Measurements from ENCODE around the gene CUL3. TPM values are rescaled to one million over a fixed set of nuclear protein-coding genes. Genes with fewer than 3 reads are reported as not detected.

Gene CUL3
- total RNA-seq, 2 experiments from 2014 or later: 50.6 to 155 TPM

- Histone ChIP-seq H3K9me2 (ENCODE audit: insufficient read depth, low read length) (no peaks in the 10 kb centered on the region), H3K9me3 (ENCODE audit: low read length) (peaks cover 11% of the 10 kb centered on the region; the same call in 1 of the 2 replicates), H2AFZ (ENCODE audit: low read length) (no peak overlapping the region), H3K79me2 (ENCODE audit: insufficient read depth, low read depth, low read length) (peaks cover 99% of the 10 kb centered on the region), H3K36me3 (ENCODE audit: insufficient read depth, low read length) (peaks cover 89% of the 10 kb centered on the region), H3K4me1 (ENCODE audit: insufficient read depth, low read length, poor library complexity, severe bottlenecking) (no peaks in the 10 kb centered on the region), H3K4me2 (ENCODE audit: low read length) (no peak overlapping the region), H3K27ac (ENCODE audit: low read depth, low read length, poor library complexity, severe bottlenecking) (no peak overlapping the region), H4K20me1 (ENCODE audit: insufficient read depth, low read length) (peaks cover 12% of the 10 kb centered on the region; the same call in 1 of the 2 replicates), H3K4me3 (ENCODE audit: low read depth, low read length, poor library complexity, severe bottlenecking) (no peak overlapping the region)
- no TSS peak for BruUV-seq (replicated peaks)
- no peak for DNase-seq (ENCODE audit: low spot score)
- ChIA-PET CTCF (ENCODE audit: unreplicated experiment) (no interaction called here), POLR2A (interaction anchor here (0.6 to 5.2 kb wide), 9 partner anchors 9 to 107 kb away, joined by 3 to 46 read pairs (median 3); no protein-coding TSS in a partner anchor)
- intact Hi-C loops (cut with micrococcal nuclease; ENCODE audit: unreplicated experiment): no loop called here
- TF ChIP-seq CTCF (conservative IDR thresholded peaks at IDR 0.05; ENCODE audit: low read length) (no peak), EZH2phosphoT487 (IDR thresholded peaks at IDR 0.05; ENCODE audit: borderline replicate concordance, low read depth, low read length) (no peak)
Observed at GRCh38 chr2:224538561-224539138, 46.5 kb downstream of the CUL3 start.

GRCh38 chr2:224532931-224533330 is 52.2 kb downstream of the CUL3 start:
- no peak overlapping the region for H3K4me3 ChIP-seq (ENCODE audit: low read depth, low read length, poor library complexity, severe bottlenecking)
- peaks cover 96% of the 10 kb centered on the region for H3K79me2 ChIP-seq (ENCODE audit: insufficient read depth, low read depth, low read length)
- TF ChIP-seq EZH2phosphoT487 (IDR thresholded peaks at IDR 0.05; ENCODE audit: borderline replicate concordance, low read depth, low read length): no peak
- no peak for TF ChIP-seq CTCF (conservative IDR thresholded peaks at IDR 0.05; ENCODE audit: low read length)
- H2AFZ ChIP-seq (ENCODE audit: low read length): no peak overlapping the region
- ChIA-PET POLR2A (interaction anchor here (0.7 to 3.0 kb wide), 9 partner anchors 9 to 139 kb away, joined by 3 to 12 read pairs (median 7); no protein-coding TSS in a partner anchor), CTCF (ENCODE audit: unreplicated experiment) (interaction anchor here (1.2 kb wide), 1 partner anchor 13 kb away, joined by 3 read pairs; no protein-coding TSS in a partner anchor)
- H3K9me2 ChIP-seq (ENCODE audit: insufficient read depth, low read length): no peaks in the 10 kb centered on the region
- peaks cover 12% of the 10 kb centered on the region; the same call in 1 of the 2 replicates for H4K20me1 ChIP-seq (ENCODE audit: insufficient read depth, low read length)
- no peak for DNase-seq (ENCODE audit: low spot score)
- no TSS peak for BruUV-seq (replicated peaks)
- H3K27ac ChIP-seq (ENCODE audit: low read depth, low read length, poor library complexity, severe bottlenecking): no peak overlapping the region
- H3K9me3 ChIP-seq (ENCODE audit: low read length): no peaks in the 10 kb centered on the region
- H3K36me3 ChIP-seq (ENCODE audit: insufficient read depth, low read length): peaks cover 89% of the 10 kb centered on the region
- H3K4me2 ChIP-seq (ENCODE audit: low read length): no peak overlapping the region
- H3K4me1 ChIP-seq (ENCODE audit: insufficient read depth, low read length, poor library complexity, severe bottlenecking): peaks cover 8% of the 10 kb centered on the region
- intact Hi-C loops (cut with micrococcal nuclease; ENCODE audit: unreplicated experiment): no loop called here

GRCh38 chr2:224532441-224532840 is 52.7 kb downstream of the CUL3 start:
- Histone ChIP-seq H3K4me1 (ENCODE audit: insufficient read depth, low read length, poor library complexity, severe bottlenecking) (peaks cover 13% of the 10 kb centered on the region), H4K20me1 (ENCODE audit: insufficient read depth, low read length) (peaks cover 12% of the 10 kb centered on the region; the same call in 1 of the 2 replicates), H3K79me2 (ENCODE audit: insufficient read depth, low read depth, low read length) (peaks cover 96% of the 10 kb centered on the region), H3K9me2 (ENCODE audit: insufficient read depth, low read length) (no peaks in the 10 kb centered on the region), H2AFZ (ENCODE audit: low read length) (no peak overlapping the region), H3K9me3 (ENCODE audit: low read length) (no peaks in the 10 kb centered on the region), H3K36me3 (ENCODE audit: insufficient read depth, low read length) (peaks cover 90% of the 10 kb centered on the region), H3K4me3 (ENCODE audit: low read depth, low read length, poor library complexity, severe bottlenecking) (no peak overlapping the region), H3K27ac (ENCODE audit: low read depth, low read length, poor library complexity, severe bottlenecking) (no peak overlapping the region), H3K4me2 (ENCODE audit: low read length) (no peak overlapping the region)
- POLR2A ChIA-PET: interaction anchor here (0.7 to 3.0 kb wide), 6 partner anchors 9 to 63 kb away, joined by 4 to 12 read pairs (median 8); partner anchors contain the start of gene CUL3
- BruUV-seq (replicated peaks): no TSS peak
- TF ChIP-seq CTCF (conservative IDR thresholded peaks at IDR 0.05; ENCODE audit: low read length) (no peak), EZH2phosphoT487 (IDR thresholded peaks at IDR 0.05; ENCODE audit: borderline replicate concordance, low read depth, low read length) (no peak)
- CTCF ChIA-PET (ENCODE audit: unreplicated experiment): no interaction called here
- DNase-seq (ENCODE audit: low spot score): no peak
- intact Hi-C loops (cut with micrococcal nuclease; ENCODE audit: unreplicated experiment): no loop called here
